ENCODE data around the gene PPFIA3. TPM values are rescaled to one million over a fixed set of nuclear protein-coding genes. Genes with fewer than 3 reads are reported as not detected.
"Not testable (repeated sequence)": the region's sequence is repeated elsewhere in the genome, so short reads cannot be mapped to it uniquely, and the experiment has no call there.

Gene PPFIA3
- total RNA-seq, 1 experiment from 2014 or later, result 19.1 TPM

GRCh38 chr19:49145573-49146407 is 26.4 kb downstream of the PPFIA3 start:
- Histone ChIP-seq H3K27ac (ENCODE audit: insufficient read length, low read depth, low read length) (no peak overlapping the region), H2BK15ac (ENCODE audit: low read depth, low read length) (no peak overlapping the region), H2BK12ac (ENCODE audit: insufficient read length, low read depth, low read length) (no peak overlapping the region), H4K5ac (ENCODE audit: insufficient read length, low read depth, low read length) (no peak overlapping the region), H3K14ac (ENCODE audit: insufficient read depth, low read length) (no peak overlapping the region), H4K91ac (ENCODE audit: insufficient read length, low read depth, low read length) (no peak overlapping the region), H3K18ac (ENCODE audit: insufficient read length, low read depth, low read length) (no peak overlapping the region), H2BK120ac (ENCODE audit: low read depth, low read length, poor library complexity, severe bottlenecking) (no peak overlapping the region), H3K4me1 (ENCODE audit: insufficient read depth, low read length) (no peaks in the 10 kb centered on the region), H3K79me2 (ENCODE audit: insufficient read depth, low read length) (no peaks in the 10 kb centered on the region), H3K79me1 (ENCODE audit: insufficient read depth, low read depth, low read length, poor library complexity, severe bottlenecking) (no peaks in the 10 kb centered on the region), H3K9me3 (ENCODE audit: control insufficient read depth, low read depth, low read length) (no peaks in the 10 kb centered on the region), H2AK5ac (ENCODE audit: insufficient read length, low read length) (no peak overlapping the region), H4K8ac (replicated peaks; ENCODE audit: insufficient read length, low read depth, low read length) (no peak overlapping the region), H3K4me2 (ENCODE audit: insufficient read depth, insufficient read length, low read length) (peak overlapping the region; percentile 34), H3K4ac (ENCODE audit: low read depth, low read length) (no peak overlapping the region), H3K9ac (ENCODE audit: extremely low read depth, insufficient read length, low read length) (no peak overlapping the region), H3K27me3 (ENCODE audit: insufficient read depth, low read length) (no peaks in the 10 kb centered on the region), H2AFZ (ENCODE audit: low read length) (no peak overlapping the region), H2BK20ac (ENCODE audit: low read depth, low read length, poor library complexity, severe bottlenecking) (no peak overlapping the region), H3T11ph (ENCODE audit: low read length) (no peak overlapping the region), H3K23ac (ENCODE audit: insufficient read length, low read depth, low read length) (no peak overlapping the region), H3K56ac (ENCODE audit: insufficient read length, low read depth, low read length) (no peak overlapping the region), H4K20me1 (ENCODE audit: control insufficient read depth, insufficient read depth, insufficient read length) (no peaks in the 10 kb centered on the region), H2BK5ac (ENCODE audit: insufficient read length, low read length) (no peak overlapping the region), H3K23me2 (ENCODE audit: insufficient read length, low read depth, low read length, poor library complexity, severe bottlenecking) (peaks cover 17% of the 10 kb centered on the region)
- peak; percentile 98 for TF ChIP-seq CTCF (conservative IDR thresholded peaks at IDR 0.05)
- Mint-ChIP-seq H3K4me1 (peaks cover 26 to 39% of the 10 kb centered on the region in 2 experiments), H3K36me3 (ENCODE audit: insufficient read depth in 1 of 3, low read depth in 3 of 3) (peaks cover 0 to 4% (median 3%) of the 10 kb centered on the region in 3 experiments; a peak in 3 of 7 replicates), H3K27ac (peak overlapping the region; percentile 89 to 96 (median 96); a peak in 6 of 7 replicates), H3K9me3 (no peaks in the 10 kb centered on the region; a peak in 1 of 5 replicates), H3K27me3 (ENCODE audit: low read depth) (no peaks in the 10 kb centered on the region; the same call in 1 of the 2 replicates), H3K4me3 (peak overlapping the region; percentile 65 to 82)
- WGBS (ENCODE audit: extremely low coverage, insufficient read length, low lambda C conversion rate), result no CpG with 5 or more reads among the region's 30 CpGs
- DNase-seq, result peak; percentile 96

- not testable (repeated sequence) for H4K20me1 ChIP-seq (ENCODE audit: control insufficient read depth, insufficient read depth, insufficient read length); H4K8ac ChIP-seq (replicated peaks; ENCODE audit: insufficient read length, low read depth, low read length); H3K23ac ChIP-seq (ENCODE audit: insufficient read length, low read depth, low read length); H2BK20ac ChIP-seq (ENCODE audit: low read depth, low read length, poor library complexity, severe bottlenecking); H3K14ac ChIP-seq (ENCODE audit: insufficient read depth, low read length); DNase-seq; H2AFZ ChIP-seq (ENCODE audit: low read length); H2BK15ac ChIP-seq (ENCODE audit: low read depth, low read length); H2BK12ac ChIP-seq (ENCODE audit: insufficient read length, low read depth, low read length); H2BK5ac ChIP-seq (ENCODE audit: insufficient read length, low read length); H3K4me1 ChIP-seq (ENCODE audit: insufficient read depth, low read length); H3K27me3 Mint-ChIP-seq (ENCODE audit: low read depth); H3K79me2 ChIP-seq (ENCODE audit: insufficient read depth, low read length); H4K91ac ChIP-seq (ENCODE audit: insufficient read length, low read depth, low read length); H3K27me3 ChIP-seq (ENCODE audit: insufficient read depth, low read length); H3K36me3 Mint-ChIP-seq (ENCODE audit: insufficient read depth in 1 of 3, low read depth in 3 of 3); H3T11ph ChIP-seq (ENCODE audit: low read length); H3K4ac ChIP-seq (ENCODE audit: low read depth, low read length); H4K5ac ChIP-seq (ENCODE audit: insufficient read length, low read depth, low read length); H2AK5ac ChIP-seq (ENCODE audit: insufficient read length, low read length); H3K9me3 Mint-ChIP-seq; H3K27ac ChIP-seq (ENCODE audit: insufficient read length, low read depth, low read length); H3K18ac ChIP-seq (ENCODE audit: insufficient read length, low read depth, low read length); H2BK120ac ChIP-seq (ENCODE audit: low read depth, low read length, poor library complexity, severe bottlenecking); H3K56ac ChIP-seq (ENCODE audit: insufficient read length, low read depth, low read length); H3K9me3 ChIP-seq (ENCODE audit: control insufficient read depth, low read depth, low read length); H3K9ac ChIP-seq (ENCODE audit: extremely low read depth, insufficient read length, low read length); H3K79me1 ChIP-seq (ENCODE audit: insufficient read depth, low read depth, low read length, poor library complexity, severe bottlenecking)
- H3K27ac Mint-ChIP-seq, result peak overlapping the region; percentile 89 to 96 (median 96)
- Histone ChIP-seq H3K4me2 (ENCODE audit: insufficient read depth, insufficient read length, low read length) (peak overlapping the region; percentile 34), H3K23me2 (ENCODE audit: insufficient read length, low read depth, low read length, poor library complexity, severe bottlenecking) (peaks cover 21% of the 10 kb centered on the region)
- no CpG with 5 or more reads among the region's 7 CpGs for WGBS (ENCODE audit: extremely low coverage, insufficient read length, low lambda C conversion rate)
- peak overlapping the region; percentile 65 to 82 for H3K4me3 Mint-ChIP-seq
- H3K4me1 Mint-ChIP-seq, result peaks cover 26 to 41% of the 10 kb centered on the region in 2 experiments
Measured at GRCh38 chr19:49146408-49146770, 27.0 kb downstream of the PPFIA3 start.
